HL-60/S4 (cell line): ENCODE results near the gene NT5E.
"Not testable (repeated sequence)": the region's sequence is repeated elsewhere in the genome, so short reads cannot be mapped to it uniquely, and the experiment has no call there.

Experiments
- in situ Hi-C: fragments of 300-500 bp; cut with MboI; formaldehyde crosslinking; loops from 2 replicates; pipeline ENCODE4 v1.14.3; 2022; ENCODE audit warnings: low sequenced_read_pairs

The NT5E gene

GRCh38 chr6:85484948-85485347 lies 35.1 kb downstream of the NT5E start:
- in situ Hi-C loops, result loop anchor here (5.0 kb wide), 1 partner anchor 123 kb away; no protein-coding TSS in a partner anchor

- in situ Hi-C loops, result no loop called here
Measured at GRCh38 chr6:85490516-85491248, 40.8 kb downstream of the NT5E start.

- in situ Hi-C loops, result no loop called here
Measured at GRCh38 chr6:85493389-85493788, 43.5 kb downstream of the NT5E start.

- in situ Hi-C loops, result no loop called here
Measured at GRCh38 chr6:85494547-85495536, 45.0 kb downstream of the NT5E start.

- in situ Hi-C loops, result no loop called here
Measured at GRCh38 chr6:85496009-85496579, 46.2 kb downstream of the NT5E start.

- in situ Hi-C loops, result no loop called here
Measured at GRCh38 chr6:85496856-85497255, 47.0 kb downstream of the NT5E start.

- in situ Hi-C loops, result no loop called here
Measured at GRCh38 chr6:85498596-85499258, 48.8 kb downstream of the NT5E start.

- in situ Hi-C loops, result no loop called here
Measured at GRCh38 chr6:85506441-85507093, 56.7 kb downstream of the NT5E start.

GRCh38 chr6:85516168-85516567 lies 66.3 kb downstream of the NT5E start:
- in situ Hi-C loops, result no loop called here

- in situ Hi-C loops, result not testable (repeated sequence)
Measured at GRCh38 chr6:85524281-85524680, 74.4 kb downstream of the NT5E start.

GRCh38 chr6:85537055-85537494 lies 87.2 kb downstream of the NT5E start:
- in situ Hi-C loops, result no loop called here

- in situ Hi-C loops, result no loop called here
Measured at GRCh38 chr6:85544776-85545175, 94.9 kb downstream of the NT5E start.
